Transverse colon (tissue), 4 donors: Measurements from ENCODE around the gene ASCC2. TPM values are rescaled to one million over a fixed set of nuclear protein-coding genes. Genes with fewer than 3 reads are reported as not detected.

ENCODE experiments used
- DNase-seq: peaks from one replicate; pipeline ENCODE4 v3.0.0-alpha.2; 2019
- H3K27ac ChIP-seq, 4 donors: fragments of 200-600 bp; sonication (generic); 2 replicates each; pipeline ENCODE4 v1.5.1; 2016 to 2018; ENCODE audit warnings: inconsistent platforms in 4 of 4
- H3K27me3 ChIP-seq: fragments of 200-600 bp; sonication (generic); 2 replicates; pipeline ENCODE4 v1.5.1; 2017; ENCODE audit warnings: inconsistent platforms
- H3K36me3 ChIP-seq, 4 donors: fragments of 200-600 bp; sonication (generic); 2 replicates each; pipeline ENCODE4 v1.5.1; 2017 to 2019; ENCODE audit warnings: inconsistent platforms in 4 of 4
- H3K4me1 ChIP-seq, 4 donors: fragments of 200-600 bp; sonication (generic); 2 replicates each; pipeline ENCODE4 v1.5.1; 2017 to 2020; ENCODE audit warnings: inconsistent platforms in 4 of 4
- H3K4me3 ChIP-seq, 4 donors: fragments of 200-600 bp; sonication (generic); 1 replicate in 1 of 4; 2 replicates in 3 of 4; pipeline versions ENCODE4 v1.5.1 to v1.6.1; 2017 to 2019; ENCODE audit warnings: inconsistent platforms in 4 of 4
- H3K9me3 ChIP-seq, 2 donors: fragments of 200-600 bp; sonication (generic); 2 replicates each; pipeline ENCODE4 v1.5.1; 2017 to 2019; ENCODE audit warnings: inconsistent platforms in 2 of 2
- CTCF ChIP-seq, 5 experiments: fragments of 200-600 bp in 3 of 5; fragments of 450-650 bp in 2 of 5; sonication (generic) in 3 of 5; IDR thresholded peaks; 1 replicate in 2 of 5; 2 replicates in 3 of 5; pipeline ENCODE4 v1.5.1; 2016 to 2017; ENCODE audit warnings: antibody characterized with exemption in 5 of 5, inconsistent platforms in 3 of 5, mild to moderate bottlenecking in 2 of 5, moderate library complexity in 1 of 5
- EP300 ChIP-seq: sonication (generic); formaldehyde crosslinking; IDR thresholded peaks from one replicate; pipeline ENCODE4 v1.6.1; 2017; ENCODE audit warnings: antibody characterized with exemption, low read depth
- POLR2A ChIP-seq: fragments of 450-650 bp; IDR thresholded peaks from one replicate; pipeline ENCODE4 v1.6.1; 2016; ENCODE audit warnings: antibody characterized with exemption, mild to moderate bottlenecking, moderate library complexity
- POLR2AphosphoS5 ChIP-seq, 3 donors: sonication (generic); formaldehyde crosslinking; IDR thresholded peaks; one replicate each; pipeline ENCODE4 v1.6.1; 2016; ENCODE audit warnings: antibody characterized with exemption in 3 of 3
- WGBS, 2 donors: methylation state at CpG; one replicate each; pipeline ENCODE4 v1.1.5; 2018; ENCODE audit warnings: low coverage in 1 of 2; 5-methylcytosine and 5-hydroxymethylcytosine counted together
- in situ Hi-C, 4 donors: fragments of 200-750 bp; cut with MboI; loops; one replicate each; pipeline versions ENCODE4 v1.15.0 to v1.15.1; 2017; ENCODE audit warnings: low sequenced_read_pairs in 3 of 4, low pct_ligation_motif_present in 1 of 4, low pct_unique_long_range_greater_than_20kb in 1 of 4
- intact Hi-C: fragments of 100-400 bp; cut with DNase I; formaldehyde crosslinking; loops from one replicate; pipeline ENCODE4 v1.15.1; 2023; ENCODE audit warnings: low total_unique reads
- total RNA-seq, 4 donors: library from RNA; depleted of rRNA; stranded (reverse); fragments of >200 nt; gene quantifications; one replicate each; pipeline ENCODE4 v1.1.0, GENCODE V29; 2016

ASCC2 gene
- total RNA-seq, 4 donors from 2014 or later = 46.8 to 69.4 (median 62.2) TPM

- H3K36me3 ChIP-seq = peaks cover 0 to 32% (median 5%) of the 10 kb centered on the region in 4 donors
- no peak for DNase-seq
Measured at GRCh38 chr22:29813563-29813962, 24.5 kb downstream of the ASCC2 start.

GRCh38 chr22:29813126-29813525 is 24.9 kb downstream of the ASCC2 start:
- H3K36me3 ChIP-seq = peaks cover 0 to 35% (median 5%) of the 10 kb centered on the region in 4 donors

More at GRCh38 chr22:29813563-29813962, 24.5 kb downstream of the ASCC2 start:
- intact Hi-C loops = no loop called here
- TF ChIP-seq EP300 = no peak
- TF ChIP-seq CTCF (IDR thresholded peaks at IDR 0.05) = no peak
- TF ChIP-seq POLR2A = no peak
- Histone ChIP-seq H3K27ac (no peak overlapping the region), H3K9me3 (no peaks in the 10 kb centered on the region), H3K27me3 (no peaks in the 10 kb centered on the region), H3K4me1 (peaks cover 0 to 29% (median 13%) of the 10 kb centered on the region in 4 donors), H3K4me3 (no peak overlapping the region)
- in situ Hi-C loops = loop anchor here in 1 of 4 donors (25.0 kb wide), 1 partner anchor 199 kb away; no protein-coding TSS in a partner anchor
- WGBS, 2 donors = 63 to 85% methylated on average over 1 to 3 of the region's 3 CpGs

GRCh38 chr22:29811377-29811776 is 26.7 kb downstream of the ASCC2 start:
- 53 to 57% methylated on average over 1 to 2 of the region's 2 CpGs for WGBS, 2 donors
- no peak for TF ChIP-seq POLR2A
- no peak for TF ChIP-seq POLR2AphosphoS5 (IDR thresholded peaks at IDR 0.05)
- TF ChIP-seq EP300 = no peak
- no peak for TF ChIP-seq CTCF (IDR thresholded peaks at IDR 0.05)
- Histone ChIP-seq H3K36me3 (peaks cover 0 to 50% (median 13%) of the 10 kb centered on the region in 4 donors), H3K27me3 (no peaks in the 10 kb centered on the region), H3K4me3 (no peak overlapping the region), H3K27ac (peak overlapping the region; percentile 48 to 76 (median 60)), H3K9me3 (no peaks in the 10 kb centered on the region), H3K4me1 (peaks cover 0 to 29% (median 13%) of the 10 kb centered on the region in 4 donors)
- in situ Hi-C loops (loop anchor here in 1 of 4 donors (25.0 kb wide), 1 partner anchor 201 kb away; no protein-coding TSS in a partner anchor), intact Hi-C loops (no loop called here)
- peak; percentile 71 for DNase-seq

More at GRCh38 chr22:29813126-29813525, 24.9 kb downstream of the ASCC2 start:
- Histone ChIP-seq H3K4me1 (peaks cover 0 to 29% (median 13%) of the 10 kb centered on the region in 4 donors), H3K9me3 (no peaks in the 10 kb centered on the region), H3K4me3 (no peak overlapping the region), H3K27ac (no peak overlapping the region), H3K27me3 (no peaks in the 10 kb centered on the region)
- no peak for DNase-seq
- intact Hi-C loops = no loop called here
- in situ Hi-C loops = loop anchor here in 1 of 4 donors (25.0 kb wide), 1 partner anchor 199 kb away; no protein-coding TSS in a partner anchor
- 90 to 91% methylated on average over 8 of the region's 8 CpGs for WGBS, 2 donors
- TF ChIP-seq POLR2AphosphoS5 (IDR thresholded peaks at IDR 0.05) = no peak
- TF ChIP-seq POLR2A = no peak
- TF ChIP-seq CTCF (IDR thresholded peaks at IDR 0.05) = no peak
- TF ChIP-seq EP300 = no peak

- TF ChIP-seq POLR2A = no peak
- no peak for TF ChIP-seq POLR2AphosphoS5 (IDR thresholded peaks at IDR 0.05)
- no peak for TF ChIP-seq EP300
- no peak for TF ChIP-seq CTCF (IDR thresholded peaks at IDR 0.05)
- Histone ChIP-seq H3K27me3 (no peaks in the 10 kb centered on the region), H3K4me1 (peaks cover 0 to 24% (median 13%) of the 10 kb centered on the region in 4 donors), H3K4me3 (no peak overlapping the region), H3K36me3 (peaks cover 0 to 61% (median 20%) of the 10 kb centered on the region in 4 donors), H3K9me3 (no peaks in the 10 kb centered on the region), H3K27ac (peak overlapping the region; percentile 48 to 76 (median 58))
- WGBS, 2 donors = 58 to 73% methylated on average over 2 of the region's 2 CpGs
- DNase-seq = no peak
- intact Hi-C loops = no loop called here
- in situ Hi-C loops = loop anchor here in 1 of 4 donors (25.0 kb wide), 1 partner anchor 202 kb away; no protein-coding TSS in a partner anchor
Measured at GRCh38 chr22:29810216-29810615, 27.9 kb downstream of the ASCC2 start.
